DMS79 treated with DMSO at 0.1 percent for 48 hours (cell line): ENCODE data around the gene HSPB7.
"Not testable (repeated sequence)": the region's sequence is repeated elsewhere in the genome, so short reads cannot be mapped to it uniquely, and the experiment has no call there.

Source experiments
- DNase-seq: peaks from one replicate; lab custom pipeline; 2025; lab: John Stamatoyannopoulos, UW

HSPB7 gene

GRCh38 chr1:16017461-16018303 lies at the start of gene HSPB7:
TSS of gene HSPB7 (minus strand) at chr1:16018043. CDS start at chr1:16017963, 80 bp downstream.
- DNase-seq: no peak

GRCh38 chr1:16067127-16067768 lies 49.4 kb upstream of the HSPB7 start:
- DNase-seq: no peak

- DNase-seq: no peak
These were observed 48.4 kb upstream of the HSPB7 start for GRCh38 chr1:16066245-16066644.

GRCh38 chr1:16065269-16065576 lies 47.4 kb upstream of the HSPB7 start:
- no peak for DNase-seq

GRCh38 chr1:16064536-16065268 lies 46.9 kb upstream of the HSPB7 start:
- no peak for DNase-seq

- DNase-seq: no peak
These were observed 46.1 kb upstream of the HSPB7 start for GRCh38 chr1:16063921-16064320.

GRCh38 chr1:16063226-16063829 lies 45.5 kb upstream of the HSPB7 start:
- no peak for DNase-seq

GRCh38 chr1:16062687-16063075 lies 44.8 kb upstream of the HSPB7 start:
- DNase-seq: not testable (repeated sequence)

GRCh38 chr1:16061989-16062686 lies 44.3 kb upstream of the HSPB7 start:
- DNase-seq: not testable (repeated sequence)

- DNase-seq: no peak
These were observed 43.4 kb upstream of the HSPB7 start for GRCh38 chr1:16061266-16061665.

- DNase-seq: not testable (repeated sequence)
These were observed 40.7 kb upstream of the HSPB7 start for GRCh38 chr1:16058394-16059120.

- not testable (repeated sequence) for DNase-seq
These were observed 39.6 kb upstream of the HSPB7 start for GRCh38 chr1:16057314-16057915.

- DNase-seq: not testable (repeated sequence)
These were observed 38.7 kb upstream of the HSPB7 start for GRCh38 chr1:16056521-16056912.

- DNase-seq: peak; percentile 78
These were observed 38.0 kb upstream of the HSPB7 start for GRCh38 chr1:16055613-16056520.

GRCh38 chr1:16054598-16055540 lies 37.0 kb upstream of the HSPB7 start:
- no peak for DNase-seq

GRCh38 chr1:16053781-16054502 lies 36.1 kb upstream of the HSPB7 start:
- no peak for DNase-seq

GRCh38 chr1:16051949-16052348 lies 34.1 kb upstream of the HSPB7 start:
- not testable (repeated sequence) for DNase-seq

- DNase-seq: no peak
These were observed 33.2 kb upstream of the HSPB7 start for GRCh38 chr1:16051039-16051438.
